Measurements from ENCODE around the gene TAS2R5.
A peak's percentile ranks its signal among the peaks of the same experiment; 100 is the strongest.
"Not testable (repeated sequence)": the region's sequence is repeated elsewhere in the genome, so short reads cannot be mapped to it uniquely, and the experiment has no call there.

TAS2R5 gene, protein sequence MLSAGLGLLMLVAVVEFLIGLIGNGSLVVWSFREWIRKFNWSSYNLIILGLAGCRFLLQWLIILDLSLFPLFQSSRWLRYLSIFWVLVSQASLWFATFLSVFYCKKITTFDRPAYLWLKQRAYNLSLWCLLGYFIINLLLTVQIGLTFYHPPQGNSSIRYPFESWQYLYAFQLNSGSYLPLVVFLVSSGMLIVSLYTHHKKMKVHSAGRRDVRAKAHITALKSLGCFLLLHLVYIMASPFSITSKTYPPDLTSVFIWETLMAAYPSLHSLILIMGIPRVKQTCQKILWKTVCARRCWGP

GRCh38 chr7:141789917-141790316 lies at the start of gene TAS2R5:
TAS2R5 (plus strand) TSS chr7:141790217; CDS start chr7:141790362, 145 bp downstream.
- TF ChIP-seq CTCF (conservative IDR thresholded peaks at IDR 0.05; ENCODE audit: control insufficient read depth, insufficient read depth, low read depth, low read length), result no peak
- H3K4me3 ChIP-seq (ENCODE audit: control insufficient read depth, low read depth, low read length), result no peak within 1 kb of the TSS
- DNase-seq (ENCODE audit: low read depth), result no peak

DNA sequence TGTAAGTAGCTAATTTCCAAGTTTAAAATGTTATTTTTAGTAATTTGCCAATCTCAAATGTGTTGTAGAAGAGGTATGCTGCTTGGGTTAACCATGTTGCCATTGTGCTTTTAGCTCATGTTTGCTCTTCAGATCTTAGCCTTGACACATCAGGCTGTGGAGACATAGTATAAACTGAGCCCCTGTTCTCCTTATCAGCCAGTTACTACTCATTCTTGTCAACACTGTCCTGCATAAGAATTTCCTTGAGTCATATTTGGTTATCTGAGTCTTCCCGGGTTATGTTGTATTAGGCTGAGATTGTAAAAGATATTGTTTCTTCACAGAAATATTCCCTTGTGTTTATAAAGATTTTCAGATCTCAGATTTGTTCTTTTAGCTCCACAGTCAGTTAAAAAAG lies 47.8 kb upstream of the TAS2R5 start:
- H3K4me3 ChIP-seq (ENCODE audit: control insufficient read depth, low read depth, low read length), result no peak overlapping the region
- no peak for DNase-seq (ENCODE audit: low read depth)
- TF ChIP-seq CTCF (conservative IDR thresholded peaks at IDR 0.05; ENCODE audit: control insufficient read depth, insufficient read depth, low read depth, low read length), result no peak

DNA sequence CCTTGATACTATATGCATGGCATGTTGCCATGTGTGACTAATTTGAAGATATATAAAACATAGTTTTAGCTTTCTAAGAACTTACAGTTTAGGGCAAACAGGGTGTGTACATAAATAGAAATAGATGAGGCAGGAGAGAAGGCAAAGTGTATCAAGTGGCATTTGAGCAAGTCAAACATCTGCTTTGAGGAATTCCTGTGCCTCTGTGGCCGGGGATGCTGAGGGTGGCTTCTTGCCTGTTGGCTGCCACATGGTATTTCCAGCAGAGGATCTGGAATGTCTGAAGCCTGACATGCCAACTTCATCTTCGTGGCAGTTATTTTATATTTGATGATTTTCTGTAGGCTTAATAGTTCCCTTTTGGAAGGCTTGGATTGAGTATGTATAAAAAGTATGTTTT lies 45.9 kb upstream of the TAS2R5 start:
- peak; percentile 12 for DNase-seq (ENCODE audit: low read depth)
- TF ChIP-seq CTCF (conservative IDR thresholded peaks at IDR 0.05; ENCODE audit: control insufficient read depth, insufficient read depth, low read depth, low read length), result no peak
- no peak overlapping the region for H3K4me3 ChIP-seq (ENCODE audit: control insufficient read depth, low read depth, low read length)

- DNase-seq (ENCODE audit: low read depth), result no peak
- no peak overlapping the region for H3K4me3 ChIP-seq (ENCODE audit: control insufficient read depth, low read depth, low read length)
- no peak for TF ChIP-seq CTCF (conservative IDR thresholded peaks at IDR 0.05; ENCODE audit: control insufficient read depth, insufficient read depth, low read depth, low read length)
Measured at GRCh38 chr7:141748396-141748795, 41.6 kb upstream of the TAS2R5 start.

- not testable (repeated sequence) for H3K4me3 ChIP-seq (ENCODE audit: control insufficient read depth, low read depth, low read length)
- peak; percentile 6 for DNase-seq (ENCODE audit: low read depth)
Measured at GRCh38 chr7:141751904-141752303, 38.1 kb upstream of the TAS2R5 start.

- H3K4me3 ChIP-seq (ENCODE audit: control insufficient read depth, low read depth, low read length), result no peak overlapping the region
- TF ChIP-seq CTCF (conservative IDR thresholded peaks at IDR 0.05; ENCODE audit: control insufficient read depth, insufficient read depth, low read depth, low read length), result peak; percentile 29
- peak; percentile 10 for DNase-seq (ENCODE audit: low read depth)
Measured at GRCh38 chr7:141752634-141753033, 37.4 kb upstream of the TAS2R5 start.

DNA sequence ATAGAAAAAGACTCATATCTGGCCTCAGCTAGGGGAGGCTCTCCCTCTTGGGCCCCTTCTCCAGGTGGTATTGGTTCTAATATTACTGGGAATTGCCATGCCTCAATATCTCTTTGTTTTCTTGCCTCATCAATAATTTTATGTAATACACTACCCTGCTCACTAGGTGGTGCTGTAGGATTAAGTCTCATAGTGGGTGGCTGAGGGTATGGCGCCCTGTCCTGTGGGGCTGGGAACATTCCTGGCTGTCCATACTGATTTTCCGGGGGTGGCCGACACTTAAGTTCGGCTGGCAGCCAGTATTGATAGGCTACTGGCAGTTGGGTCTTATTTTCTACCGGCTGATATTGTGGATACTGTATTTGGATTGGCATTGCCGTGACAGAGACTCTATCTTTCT lies 35.1 kb upstream of the TAS2R5 start:
- H3K4me3 ChIP-seq (ENCODE audit: control insufficient read depth, low read depth, low read length), result no peak overlapping the region
- peak; percentile 36 for DNase-seq (ENCODE audit: low read depth)
- peak; percentile 37 for TF ChIP-seq CTCF (conservative IDR thresholded peaks at IDR 0.05; ENCODE audit: control insufficient read depth, insufficient read depth, low read depth, low read length)
